Measurements from ENCODE around the gene WDFY4. TPM values are rescaled to one million over a fixed set of nuclear protein-coding genes. Genes with fewer than 3 reads are reported as not detected.

Gene WDFY4
- total and polyA plus RNA-seq, 11 donors: 0.46 to 19.8 (median 1.0) TPM

DNA sequence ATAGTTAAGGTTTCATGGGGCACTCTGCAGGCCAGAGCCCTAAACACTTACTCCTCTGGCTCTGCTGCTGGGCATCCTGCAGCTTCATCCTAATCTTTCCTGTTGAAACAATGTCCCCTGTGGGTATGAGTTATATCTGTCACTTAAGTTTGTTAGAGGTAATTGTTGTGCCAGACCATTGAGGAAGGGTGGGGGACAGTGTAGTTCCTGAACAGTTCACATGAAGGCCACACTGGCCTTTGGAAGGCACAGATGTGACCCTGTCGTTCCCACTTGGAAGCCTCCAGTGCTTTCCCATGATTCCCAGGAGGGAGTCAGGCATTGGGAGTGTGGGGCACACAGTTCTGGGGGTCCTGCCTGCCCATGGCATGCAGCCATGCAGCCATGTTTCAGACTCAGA lies 65.3 kb downstream of the WDFY4 start:
- 56 to 72% (median 63%) methylated on average over 1 of the region's 1 CpG for WGBS, 4 donors
- ATAC-seq: peak in 3 of 4 donors; percentile 43 to 58 (median 51)

DNA sequence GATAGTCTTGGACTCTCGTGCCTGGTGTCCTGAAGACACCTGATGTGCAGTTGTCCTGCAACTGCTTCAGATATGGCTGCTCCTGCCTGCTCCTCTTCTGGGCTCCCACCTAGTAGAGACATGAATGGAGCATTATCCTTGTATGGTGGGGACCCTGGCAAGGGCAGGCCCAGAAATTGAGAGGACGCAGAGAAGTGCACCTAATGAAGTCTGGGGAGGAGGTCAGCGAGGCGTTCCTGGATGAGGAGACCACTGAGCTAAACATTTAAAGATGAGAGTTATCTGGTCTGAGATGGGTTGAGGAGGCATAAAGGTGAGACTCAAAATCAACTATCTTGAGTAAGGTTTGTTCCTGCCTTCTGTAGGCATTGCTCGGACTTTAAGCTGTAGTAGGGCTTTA lies 66.3 kb downstream of the WDFY4 start:
- Histone ChIP-seq H3K27me3 (no peaks in the 10 kb centered on the region), H3K27ac (no peak overlapping the region), H3K4me3 (no peak overlapping the region), H3K4me1 (peaks cover 0 to 10% (median 0%) of the 10 kb centered on the region in 12 donors), H3K36me3 (no peaks in the 10 kb centered on the region), H3K9me3 (peaks cover 0 to 21% (median 0%) of the 10 kb centered on the region in 12 donors)
- 96 to 98% (median 97%) methylated on average over 5 of the region's 5 CpGs for WGBS, 4 donors
- intact Hi-C loops (cut with DNase I): loop anchor here in 1 of 10 donors (10.0 kb wide), 1 partner anchor 76 kb away; no protein-coding TSS in a partner anchor
- ATAC-seq (no peak), DNase-seq (no peak)
- TF ChIP-seq POLR2A (IDR thresholded peaks at IDR 0.05): no peak
- TF ChIP-seq, protein P1, sequence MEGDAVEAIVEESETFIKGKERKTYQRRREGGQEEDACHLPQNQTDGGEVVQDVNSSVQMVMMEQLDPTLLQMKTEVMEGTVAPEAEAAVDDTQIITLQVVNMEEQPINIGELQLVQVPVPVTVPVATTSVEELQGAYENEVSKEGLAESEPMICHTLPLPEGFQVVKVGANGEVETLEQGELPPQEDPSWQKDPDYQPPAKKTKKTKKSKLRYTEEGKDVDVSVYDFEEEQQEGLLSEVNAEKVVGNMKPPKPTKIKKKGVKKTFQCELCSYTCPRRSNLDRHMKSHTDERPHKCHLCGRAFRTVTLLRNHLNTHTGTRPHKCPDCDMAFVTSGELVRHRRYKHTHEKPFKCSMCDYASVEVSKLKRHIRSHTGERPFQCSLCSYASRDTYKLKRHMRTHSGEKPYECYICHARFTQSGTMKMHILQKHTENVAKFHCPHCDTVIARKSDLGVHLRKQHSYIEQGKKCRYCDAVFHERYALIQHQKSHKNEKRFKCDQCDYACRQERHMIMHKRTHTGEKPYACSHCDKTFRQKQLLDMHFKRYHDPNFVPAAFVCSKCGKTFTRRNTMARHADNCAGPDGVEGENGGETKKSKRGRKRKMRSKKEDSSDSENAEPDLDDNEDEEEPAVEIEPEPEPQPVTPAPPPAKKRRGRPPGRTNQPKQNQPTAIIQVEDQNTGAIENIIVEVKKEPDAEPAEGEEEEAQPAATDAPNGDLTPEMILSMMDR (IDR thresholded peaks at IDR 0.05): no peak

More for the DNA sequence above, 65.3 kb downstream of the WDFY4 start:
- Histone ChIP-seq H3K4me3 (no peak overlapping the region), H3K4me1 (peaks cover 0 to 10% (median 0%) of the 10 kb centered on the region in 12 donors), H3K36me3 (no peaks in the 10 kb centered on the region), H3K9me3 (peaks cover 0 to 22% (median 0%) of the 10 kb centered on the region in 12 donors), H3K27ac (peak overlapping the region in 1 of 12 donors; percentile 45), H3K27me3 (no peaks in the 10 kb centered on the region)
- TF ChIP-seq POLR2A (IDR thresholded peaks at IDR 0.05): no peak
- TF ChIP-seq, protein P1 (IDR thresholded peaks at IDR 0.05): no peak
- intact Hi-C loops (cut with DNase I): loop anchor here in 1 of 10 donors (10.0 kb wide), 1 partner anchor 75 kb away; no protein-coding TSS in a partner anchor
- no peak for DNase-seq

DNA sequence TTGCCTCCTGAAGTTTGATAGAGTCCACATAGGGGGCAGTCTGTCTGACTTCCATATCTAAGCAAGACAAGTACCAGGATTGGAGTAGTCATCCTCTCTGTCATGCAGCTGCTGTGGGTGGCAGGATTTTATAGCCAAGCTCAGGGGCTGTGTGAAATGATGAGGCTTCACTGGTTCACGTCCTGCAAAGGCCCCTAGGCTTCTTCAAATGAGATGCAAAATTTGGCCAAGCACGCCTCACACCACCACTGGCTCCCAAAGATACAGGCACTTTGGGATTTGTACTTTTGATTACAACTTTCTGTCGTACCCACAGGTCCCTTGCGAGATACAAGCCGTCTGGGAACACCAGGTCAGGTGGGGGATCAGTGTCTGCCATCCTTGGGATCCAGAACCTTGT lies 67.1 kb downstream of the WDFY4 start:
- no peak for DNase-seq
- Histone ChIP-seq H3K36me3 (no peaks in the 10 kb centered on the region), H3K4me1 (peaks cover 0 to 10% (median 0%) of the 10 kb centered on the region in 12 donors), H3K9me3 (peaks cover 0 to 14% (median 0%) of the 10 kb centered on the region in 12 donors), H3K27ac (no peak overlapping the region), H3K4me3 (no peak overlapping the region), H3K27me3 (no peaks in the 10 kb centered on the region)
- TF ChIP-seq, protein P1 (IDR thresholded peaks at IDR 0.05): no peak
- WGBS, 4 donors: 90 to 95% (median 95%) methylated on average over 5 of the region's 5 CpGs
- no peak for ATAC-seq
- intact Hi-C loops (cut with DNase I): loop anchor here in 1 of 10 donors (10.0 kb wide), 1 partner anchor 77 kb away; no protein-coding TSS in a partner anchor

DNA sequence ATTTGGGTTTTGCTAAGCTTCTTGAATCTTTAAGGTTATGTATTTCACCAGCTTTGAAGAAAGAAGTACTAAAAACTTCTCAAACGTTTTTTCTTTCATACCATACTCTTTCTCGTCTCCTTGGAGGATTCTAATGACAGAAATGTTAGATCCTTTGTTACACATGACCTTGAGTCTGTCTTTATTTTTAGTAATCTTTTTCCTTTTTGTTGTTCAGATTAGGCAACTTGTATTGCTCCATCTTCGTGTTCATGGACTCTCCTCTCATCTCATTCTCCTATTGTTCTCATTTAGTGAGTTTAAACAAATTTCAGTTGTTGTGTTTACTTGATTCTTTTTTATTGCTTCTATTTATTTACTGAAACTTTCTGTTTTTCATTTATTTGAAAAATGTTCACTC lies 73.7 kb downstream of the WDFY4 start:
- DNase-seq: no peak
- WGBS, 4 donors: 64 to 71% (median 70%) methylated on average over 3 of the region's 3 CpGs
- intact Hi-C loops (cut with DNase I): loop anchor here in 1 of 10 donors (10.0 kb wide), 1 partner anchor 84 kb away; no protein-coding TSS in a partner anchor

More for the DNA sequence above, 73.7 kb downstream of the WDFY4 start:
- H3K27me3 ChIP-seq: no peaks in the 10 kb centered on the region
- no peak overlapping the region for H3K4me3 ChIP-seq
- peaks cover 0 to 17% (median 0%) of the 10 kb centered on the region in 12 donors for H3K4me1 ChIP-seq
- no peak for ATAC-seq
- peak overlapping the region in 1 of 12 donors; percentile 8 for H3K27ac ChIP-seq
- TF ChIP-seq POLR2A (IDR thresholded peaks at IDR 0.05): no peak
- TF ChIP-seq, protein P1 (IDR thresholded peaks at IDR 0.05): no peak
- H3K9me3 ChIP-seq: peaks cover 0 to 7% (median 0%) of the 10 kb centered on the region in 12 donors
- no peaks in the 10 kb centered on the region for H3K36me3 ChIP-seq
